ENCODE results near the gene DYNC1H1. TPM values are rescaled to one million over a fixed set of nuclear protein-coding genes. Genes with fewer than 3 reads are reported as not detected.

Gene DYNC1H1
- total RNA-seq, 1 experiment from 2014 or later: 833 TPM

DNA sequence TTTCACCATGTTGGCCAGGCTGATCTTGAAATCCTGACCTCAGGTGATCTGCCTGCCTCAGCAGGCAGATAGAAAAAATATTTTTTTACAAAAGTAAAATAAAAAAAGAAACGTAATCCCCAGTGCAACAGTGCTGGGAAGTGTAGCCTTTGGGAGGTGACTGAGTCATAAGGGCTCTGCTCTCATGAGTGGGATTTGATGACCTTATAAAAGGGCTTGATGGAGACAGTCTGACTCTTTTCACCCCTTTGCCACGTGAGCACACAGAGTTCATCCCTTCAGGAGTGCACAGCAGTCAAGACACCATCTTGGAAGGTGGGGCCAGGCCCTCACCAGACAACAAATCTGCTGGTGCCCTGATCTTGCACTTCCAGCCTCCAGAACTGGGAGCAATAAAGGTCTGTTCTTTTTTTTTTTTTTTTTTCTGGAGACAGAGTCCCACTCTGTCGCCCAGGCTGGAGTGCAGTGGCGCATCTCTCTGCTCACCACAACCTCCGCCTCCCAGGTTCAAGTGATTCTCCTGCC is 24.7 kb upstream of the DYNC1H1 start:
- BruUV-seq (replicated peaks): no TSS peak
- POLR2A ChIA-PET (ENCODE audit: low non-redundant PET): no interaction called here
- no peak for DNase-seq (ENCODE audit: low spot score)
- H3K4me3 ChIP-seq (ENCODE audit: low read depth, low read length, poor library complexity, severe bottlenecking): no peak overlapping the region
- no peak for TF ChIP-seq EZH2 (IDR thresholded peaks at IDR 0.05; ENCODE audit: borderline replicate concordance, low read depth, low read length, poor library complexity, severe bottlenecking)
- TF ChIP-seq, protein P1, sequence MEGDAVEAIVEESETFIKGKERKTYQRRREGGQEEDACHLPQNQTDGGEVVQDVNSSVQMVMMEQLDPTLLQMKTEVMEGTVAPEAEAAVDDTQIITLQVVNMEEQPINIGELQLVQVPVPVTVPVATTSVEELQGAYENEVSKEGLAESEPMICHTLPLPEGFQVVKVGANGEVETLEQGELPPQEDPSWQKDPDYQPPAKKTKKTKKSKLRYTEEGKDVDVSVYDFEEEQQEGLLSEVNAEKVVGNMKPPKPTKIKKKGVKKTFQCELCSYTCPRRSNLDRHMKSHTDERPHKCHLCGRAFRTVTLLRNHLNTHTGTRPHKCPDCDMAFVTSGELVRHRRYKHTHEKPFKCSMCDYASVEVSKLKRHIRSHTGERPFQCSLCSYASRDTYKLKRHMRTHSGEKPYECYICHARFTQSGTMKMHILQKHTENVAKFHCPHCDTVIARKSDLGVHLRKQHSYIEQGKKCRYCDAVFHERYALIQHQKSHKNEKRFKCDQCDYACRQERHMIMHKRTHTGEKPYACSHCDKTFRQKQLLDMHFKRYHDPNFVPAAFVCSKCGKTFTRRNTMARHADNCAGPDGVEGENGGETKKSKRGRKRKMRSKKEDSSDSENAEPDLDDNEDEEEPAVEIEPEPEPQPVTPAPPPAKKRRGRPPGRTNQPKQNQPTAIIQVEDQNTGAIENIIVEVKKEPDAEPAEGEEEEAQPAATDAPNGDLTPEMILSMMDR (conservative IDR thresholded peaks at IDR 0.05; ENCODE audit: low read depth, low read length): no peak
- intact Hi-C loops (cut with micrococcal nuclease; ENCODE audit: unreplicated experiment): no loop called here
- no peaks in the 10 kb centered on the region for H3K36me3 ChIP-seq (ENCODE audit: insufficient read depth, low read length, poor library complexity, severe bottlenecking)
- no peaks in the 10 kb centered on the region for H3K9me3 ChIP-seq (ENCODE audit: low read depth, low read length, poor library complexity, severe bottlenecking)
- CTCF ChIA-PET: no interaction called here
- H3K27ac ChIP-seq (ENCODE audit: low read depth, low read length, poor library complexity, severe bottlenecking): no peak overlapping the region
- H3K4me1 ChIP-seq (ENCODE audit: insufficient read depth, low read length, poor library complexity, severe bottlenecking): no peaks in the 10 kb centered on the region
- no peaks in the 10 kb centered on the region for H3K27me3 ChIP-seq (replicated peaks; ENCODE audit: insufficient read depth, low read depth, low read length, poor library complexity)

DNA sequence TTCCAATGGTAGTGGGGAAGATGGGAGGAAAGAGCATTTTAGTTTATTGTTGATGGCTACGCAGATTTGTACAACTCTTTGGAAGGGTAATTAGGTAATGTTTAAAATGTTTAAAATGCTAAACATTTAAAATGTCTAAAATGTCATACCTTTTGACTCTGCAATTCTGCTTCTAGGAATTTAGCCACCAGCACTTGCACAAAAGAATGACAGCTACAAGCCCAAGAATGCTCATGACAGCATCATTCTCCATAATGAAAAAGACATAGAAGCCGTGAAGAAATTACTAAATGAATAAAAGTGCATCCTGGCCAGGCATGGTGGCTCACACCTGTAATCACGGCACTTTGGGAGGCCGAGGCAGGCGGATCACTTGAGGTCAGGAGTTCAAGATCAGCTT is 19.9 kb upstream of the DYNC1H1 start:
- BruUV-seq (replicated peaks): no TSS peak
- Histone ChIP-seq H3K4me1 (ENCODE audit: insufficient read depth, low read length, poor library complexity, severe bottlenecking) (no peaks in the 10 kb centered on the region), H3K36me3 (ENCODE audit: insufficient read depth, low read length, poor library complexity, severe bottlenecking) (no peaks in the 10 kb centered on the region), H3K27ac (ENCODE audit: low read depth, low read length, poor library complexity, severe bottlenecking) (no peak overlapping the region), H3K27me3 (replicated peaks; ENCODE audit: insufficient read depth, low read depth, low read length, poor library complexity) (no peaks in the 10 kb centered on the region), H3K9me3 (ENCODE audit: low read depth, low read length, poor library complexity, severe bottlenecking) (no peaks in the 10 kb centered on the region), H3K4me3 (ENCODE audit: low read depth, low read length, poor library complexity, severe bottlenecking) (no peak overlapping the region)
- intact Hi-C loops (cut with micrococcal nuclease; ENCODE audit: unreplicated experiment): no loop called here
- CTCF ChIA-PET: no interaction called here
- DNase-seq (ENCODE audit: low spot score): no peak
- POLR2A ChIA-PET (ENCODE audit: low non-redundant PET): no interaction called here
- TF ChIP-seq, protein P1 (conservative IDR thresholded peaks at IDR 0.05; ENCODE audit: low read depth, low read length): no peak
- TF ChIP-seq EZH2 (IDR thresholded peaks at IDR 0.05; ENCODE audit: borderline replicate concordance, low read depth, low read length, poor library complexity, severe bottlenecking): no peak

DNA sequence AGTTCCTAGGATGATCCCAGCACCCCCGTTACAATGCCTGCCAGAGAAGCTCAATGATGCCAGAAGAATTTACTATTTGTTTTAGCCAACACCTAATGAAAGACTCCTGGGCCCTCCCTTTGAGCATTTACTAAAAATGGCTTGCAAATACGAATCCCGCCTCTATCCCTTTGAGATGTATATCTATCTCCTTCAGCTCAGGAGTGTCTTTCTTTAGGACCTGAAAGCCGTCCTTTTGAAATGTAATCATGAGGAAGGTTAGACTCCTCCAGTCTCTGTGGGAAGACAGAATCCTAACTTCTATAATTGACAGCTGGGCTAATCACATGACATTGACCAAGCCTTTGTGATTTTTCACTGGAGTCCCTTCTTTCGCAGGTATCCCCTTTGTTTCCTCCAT is 19.2 kb upstream of the DYNC1H1 start:
- POLR2A ChIA-PET (ENCODE audit: low non-redundant PET): no interaction called here
- Histone ChIP-seq H3K27ac (ENCODE audit: low read depth, low read length, poor library complexity, severe bottlenecking) (no peak overlapping the region), H3K4me3 (ENCODE audit: low read depth, low read length, poor library complexity, severe bottlenecking) (no peak overlapping the region), H3K36me3 (ENCODE audit: insufficient read depth, low read length, poor library complexity, severe bottlenecking) (no peaks in the 10 kb centered on the region), H3K9me3 (ENCODE audit: low read depth, low read length, poor library complexity, severe bottlenecking) (no peaks in the 10 kb centered on the region), H3K27me3 (replicated peaks; ENCODE audit: insufficient read depth, low read depth, low read length, poor library complexity) (no peaks in the 10 kb centered on the region), H3K4me1 (ENCODE audit: insufficient read depth, low read length, poor library complexity, severe bottlenecking) (no peaks in the 10 kb centered on the region)
- no peak for DNase-seq (ENCODE audit: low spot score)
- TF ChIP-seq EZH2 (IDR thresholded peaks at IDR 0.05; ENCODE audit: borderline replicate concordance, low read depth, low read length, poor library complexity, severe bottlenecking): no peak
- TF ChIP-seq, protein P1 (conservative IDR thresholded peaks at IDR 0.05; ENCODE audit: low read depth, low read length): no peak
- BruUV-seq (replicated peaks): no TSS peak
- CTCF ChIA-PET: interaction anchor here (0.6 kb wide), 1 partner anchor 384 kb away, joined by 3 read pairs; no protein-coding TSS in a partner anchor
- intact Hi-C loops (cut with micrococcal nuclease; ENCODE audit: unreplicated experiment): loop anchor here (5.0 kb wide), 1 partner anchor 183 kb away; the partner anchor contains the start of gene PPP2R5C
